ENCODE results near the gene GRK3. TPM values are rescaled to one million over a fixed set of nuclear protein-coding genes. Genes with fewer than 3 reads are reported as not detected.
"Not testable (repeated sequence)": the region's sequence is repeated elsewhere in the genome, so short reads cannot be mapped to it uniquely, and the experiment has no call there.

Gene GRK3
- total RNA-seq, 4 donors from 2014 or later, result 0.49 to 1.1 (median 0.81) TPM

DNA sequence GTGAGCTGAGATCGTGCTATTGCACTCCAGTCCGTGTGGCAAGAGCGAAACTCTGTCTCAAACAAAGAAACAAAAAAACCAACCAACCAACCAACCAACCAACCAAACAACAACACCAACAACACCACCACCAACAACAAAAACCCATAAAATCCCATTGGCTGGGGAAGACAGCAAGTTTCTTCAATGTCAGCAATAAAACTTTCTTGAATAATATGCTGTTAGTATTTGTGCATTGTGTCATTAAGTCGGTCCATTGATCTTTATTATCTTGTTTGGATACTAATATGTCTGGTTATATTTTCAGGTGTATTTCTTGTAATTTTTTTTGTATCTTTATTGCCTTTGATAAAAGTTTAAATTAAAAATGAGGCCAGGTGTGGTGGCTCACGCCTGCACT lies 9.4 kb downstream of the GRK3 start:
- H3K36me3 ChIP-seq, result no peaks in the 10 kb centered on the region
- in situ Hi-C loops (cut with MboI; ENCODE audit: low sequenced_read_pairs in 4 of 4) (loop anchor here in 1 of 4 donors (25.0 kb wide), 1 partner anchor 88 kb away; no protein-coding TSS in a partner anchor), intact Hi-C loops (cut with DNase I; ENCODE audit: low total_unique reads) (no loop called here)
- ATAC-seq (no peak), DNase-seq (no peak)
- peaks cover 0 to 6% (median 5%) of the 10 kb centered on the region in 3 donors for H3K27me3 ChIP-seq
- no peak overlapping the region for H3K4me3 ChIP-seq
- no peaks in the 10 kb centered on the region for H3K9me3 ChIP-seq
- H3K27ac ChIP-seq, result no peak overlapping the region
- no peak for TF ChIP-seq POLR2A (IDR thresholded peaks at IDR 0.05)
- TF ChIP-seq, protein P1, sequence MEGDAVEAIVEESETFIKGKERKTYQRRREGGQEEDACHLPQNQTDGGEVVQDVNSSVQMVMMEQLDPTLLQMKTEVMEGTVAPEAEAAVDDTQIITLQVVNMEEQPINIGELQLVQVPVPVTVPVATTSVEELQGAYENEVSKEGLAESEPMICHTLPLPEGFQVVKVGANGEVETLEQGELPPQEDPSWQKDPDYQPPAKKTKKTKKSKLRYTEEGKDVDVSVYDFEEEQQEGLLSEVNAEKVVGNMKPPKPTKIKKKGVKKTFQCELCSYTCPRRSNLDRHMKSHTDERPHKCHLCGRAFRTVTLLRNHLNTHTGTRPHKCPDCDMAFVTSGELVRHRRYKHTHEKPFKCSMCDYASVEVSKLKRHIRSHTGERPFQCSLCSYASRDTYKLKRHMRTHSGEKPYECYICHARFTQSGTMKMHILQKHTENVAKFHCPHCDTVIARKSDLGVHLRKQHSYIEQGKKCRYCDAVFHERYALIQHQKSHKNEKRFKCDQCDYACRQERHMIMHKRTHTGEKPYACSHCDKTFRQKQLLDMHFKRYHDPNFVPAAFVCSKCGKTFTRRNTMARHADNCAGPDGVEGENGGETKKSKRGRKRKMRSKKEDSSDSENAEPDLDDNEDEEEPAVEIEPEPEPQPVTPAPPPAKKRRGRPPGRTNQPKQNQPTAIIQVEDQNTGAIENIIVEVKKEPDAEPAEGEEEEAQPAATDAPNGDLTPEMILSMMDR (IDR thresholded peaks at IDR 0.05 in 4 of 5, conservative IDR thresholded peaks at IDR 0.05 in 1 of 5), result no peak
- no peaks in the 10 kb centered on the region for H3K4me1 ChIP-seq

DNA sequence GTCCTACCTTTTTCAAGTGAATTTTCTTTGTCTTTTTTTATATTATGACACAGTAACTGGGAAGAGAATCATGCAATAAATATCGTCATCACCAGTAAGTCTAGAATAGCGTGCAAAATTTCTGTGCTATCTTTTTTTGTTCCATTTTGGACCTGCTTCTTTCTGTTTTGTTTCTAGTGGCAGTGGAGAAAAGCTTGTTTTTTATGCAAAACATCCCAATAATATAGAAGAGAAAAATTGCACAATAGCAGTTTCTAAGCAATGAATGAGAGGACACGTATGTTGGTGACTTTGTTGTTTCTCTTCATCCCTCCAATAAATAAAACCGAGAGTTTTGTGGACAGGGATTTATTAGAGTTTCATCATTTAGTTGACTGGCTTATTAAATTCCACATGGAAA lies 10.3 kb downstream of the GRK3 start:
- Histone ChIP-seq H3K4me1 (no peaks in the 10 kb centered on the region), H3K27ac (no peak overlapping the region), H3K4me3 (no peak overlapping the region), H3K36me3 (no peaks in the 10 kb centered on the region), H3K27me3 (peaks cover 0 to 1% (median 0%) of the 10 kb centered on the region in 3 donors), H3K9me3 (no peaks in the 10 kb centered on the region)
- DNase-seq (no peak), ATAC-seq (no peak)
- intact Hi-C loops (cut with DNase I; ENCODE audit: low total_unique reads) (no loop called here), in situ Hi-C loops (cut with MboI; ENCODE audit: low sequenced_read_pairs in 4 of 4) (loop anchor here in 2 of 4 donors (25.0 kb wide), 2 partner anchors 88 to 287 kb away; no protein-coding TSS in a partner anchor)
- no peak for TF ChIP-seq POLR2A (IDR thresholded peaks at IDR 0.05)
- TF ChIP-seq, protein P1 (IDR thresholded peaks at IDR 0.05 in 4 of 5, conservative IDR thresholded peaks at IDR 0.05 in 1 of 5), result no peak

DNA sequence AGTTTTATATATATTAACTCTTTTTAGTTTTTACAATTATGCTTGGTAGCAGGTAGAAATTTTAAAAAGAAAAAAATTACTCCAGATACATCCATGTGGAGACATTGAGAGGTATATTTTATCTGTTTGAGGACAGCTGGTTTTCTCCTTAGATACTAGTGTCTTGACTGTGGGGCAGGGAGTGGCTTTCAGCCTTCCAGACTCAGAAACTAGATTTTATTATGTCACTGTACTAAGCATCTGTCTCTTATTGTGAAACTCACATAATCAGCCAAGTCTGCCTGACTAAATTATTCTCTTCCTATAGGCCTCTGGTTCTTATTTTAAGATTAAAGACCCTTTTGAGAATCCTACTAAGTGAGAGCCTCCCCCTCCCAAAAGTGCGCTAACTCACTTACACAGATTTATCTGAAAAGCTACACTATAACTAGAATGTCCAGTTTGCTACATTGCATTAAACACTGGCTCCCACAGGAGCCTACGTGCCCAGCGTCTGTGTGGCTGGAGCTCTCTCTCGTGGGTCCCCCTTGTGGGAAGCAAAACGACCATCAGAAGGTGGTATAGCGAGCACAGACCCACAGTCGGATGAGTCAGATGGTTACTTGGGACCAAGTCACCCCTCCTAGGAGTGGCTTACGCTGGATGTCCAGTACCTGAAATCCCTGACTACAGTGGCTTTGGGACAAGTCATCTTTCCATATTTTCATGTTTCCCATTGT lies 11.4 kb downstream of the GRK3 start:
- intact Hi-C loops (cut with DNase I; ENCODE audit: low total_unique reads); H3K27ac ChIP-seq; H3K27me3 ChIP-seq; H3K9me3 ChIP-seq; H3K36me3 ChIP-seq; H3K4me1 ChIP-seq; H3K4me3 ChIP-seq; ATAC-seq; DNase-seq: not testable (repeated sequence)
- in situ Hi-C loops (cut with MboI; ENCODE audit: low sequenced_read_pairs in 4 of 4), result loop anchor here in 1 of 4 donors (25.0 kb wide), 1 partner anchor 289 kb away; no protein-coding TSS in a partner anchor

DNA sequence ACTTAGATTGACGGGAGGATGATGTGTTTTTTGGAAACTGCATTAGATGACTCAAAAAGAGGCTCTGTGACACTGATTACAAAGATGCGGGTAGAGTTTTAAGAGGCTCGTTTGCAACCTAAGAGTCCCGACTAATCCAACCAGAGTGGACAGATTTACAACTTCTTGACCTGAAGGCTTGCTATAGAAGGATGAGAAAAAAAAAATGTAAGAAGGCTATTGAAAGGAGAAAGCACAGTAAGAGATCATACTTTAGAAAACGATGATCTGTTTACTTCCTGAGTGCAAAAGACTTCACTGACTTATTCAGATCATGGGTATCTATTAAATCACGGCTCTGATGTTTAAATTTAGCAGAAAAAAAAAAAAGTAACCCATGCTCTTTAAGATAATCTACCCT lies 17.0 kb downstream of the GRK3 start:
- ATAC-seq; H3K4me1 ChIP-seq; H3K4me3 ChIP-seq; H3K36me3 ChIP-seq; intact Hi-C loops (cut with DNase I; ENCODE audit: low total_unique reads); H3K27me3 ChIP-seq; H3K27ac ChIP-seq; H3K9me3 ChIP-seq; DNase-seq: not testable (repeated sequence)
- in situ Hi-C loops (cut with MboI; ENCODE audit: low sequenced_read_pairs in 4 of 4), result loop anchor here in 1 of 4 donors (25.0 kb wide), 1 partner anchor 294 kb away; no protein-coding TSS in a partner anchor

DNA sequence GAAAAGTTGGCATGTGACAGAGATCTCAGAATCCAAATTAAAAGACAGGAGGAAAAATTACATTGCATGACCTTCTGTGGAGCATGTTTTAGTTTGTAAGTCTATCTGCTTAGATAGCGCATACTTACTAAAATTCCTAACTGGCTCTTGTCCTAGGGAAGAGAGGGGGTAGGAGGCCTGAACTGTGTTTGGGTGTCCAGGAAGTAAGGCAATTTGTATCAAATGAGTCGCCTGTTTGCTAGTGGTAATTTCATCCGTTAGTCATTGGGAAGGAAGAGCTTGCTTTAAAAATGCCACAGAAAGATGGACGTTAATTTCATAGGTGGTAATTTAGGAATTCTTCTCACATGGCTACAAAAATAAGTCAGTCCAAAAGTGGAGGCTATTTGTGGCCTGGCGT lies 18.5 kb downstream of the GRK3 start:
- Histone ChIP-seq H3K27ac (no peak overlapping the region), H3K36me3 (no peaks in the 10 kb centered on the region), H3K4me1 (no peaks in the 10 kb centered on the region), H3K27me3 (no peaks in the 10 kb centered on the region), H3K4me3 (no peak overlapping the region), H3K9me3 (no peaks in the 10 kb centered on the region)
- intact Hi-C loops (cut with DNase I; ENCODE audit: low total_unique reads) (no loop called here), in situ Hi-C loops (cut with MboI; ENCODE audit: low sequenced_read_pairs in 4 of 4) (loop anchor here in 1 of 4 donors (25.0 kb wide), 1 partner anchor 296 kb away; no protein-coding TSS in a partner anchor)
- DNase-seq (no peak), ATAC-seq (no peak)
- TF ChIP-seq POLR2A (IDR thresholded peaks at IDR 0.05), result no peak
- TF ChIP-seq, protein P1 (IDR thresholded peaks at IDR 0.05 in 4 of 5, conservative IDR thresholded peaks at IDR 0.05 in 1 of 5), result no peak

DNA sequence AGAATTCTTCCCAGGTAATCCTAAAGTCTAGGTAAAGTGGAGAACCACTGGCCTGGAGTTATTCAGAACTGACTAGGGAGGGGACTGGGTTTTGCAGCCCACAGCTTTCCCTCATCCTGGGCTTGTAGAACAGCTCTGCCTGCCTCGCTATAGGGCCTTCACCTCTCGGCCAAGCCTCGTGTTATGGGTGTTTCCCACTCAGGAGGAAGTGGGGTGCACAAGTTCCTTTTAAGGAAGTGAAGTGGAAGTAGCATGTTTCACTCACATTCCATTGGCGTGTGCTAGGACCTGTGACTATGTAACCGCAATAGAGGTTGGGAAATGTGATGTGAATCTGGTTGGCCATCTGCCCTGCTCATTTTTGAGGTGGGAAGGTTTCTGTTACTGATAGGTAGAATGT lies 20.5 kb downstream of the GRK3 start:
- ATAC-seq; H3K4me3 ChIP-seq; DNase-seq; H3K27me3 ChIP-seq; H3K9me3 ChIP-seq; H3K27ac ChIP-seq; H3K4me1 ChIP-seq; intact Hi-C loops (cut with DNase I; ENCODE audit: low total_unique reads); H3K36me3 ChIP-seq: not testable (repeated sequence)
- in situ Hi-C loops (cut with MboI; ENCODE audit: low sequenced_read_pairs in 4 of 4), result loop anchor here in 1 of 4 donors (25.0 kb wide), 1 partner anchor 298 kb away; no protein-coding TSS in a partner anchor

DNA sequence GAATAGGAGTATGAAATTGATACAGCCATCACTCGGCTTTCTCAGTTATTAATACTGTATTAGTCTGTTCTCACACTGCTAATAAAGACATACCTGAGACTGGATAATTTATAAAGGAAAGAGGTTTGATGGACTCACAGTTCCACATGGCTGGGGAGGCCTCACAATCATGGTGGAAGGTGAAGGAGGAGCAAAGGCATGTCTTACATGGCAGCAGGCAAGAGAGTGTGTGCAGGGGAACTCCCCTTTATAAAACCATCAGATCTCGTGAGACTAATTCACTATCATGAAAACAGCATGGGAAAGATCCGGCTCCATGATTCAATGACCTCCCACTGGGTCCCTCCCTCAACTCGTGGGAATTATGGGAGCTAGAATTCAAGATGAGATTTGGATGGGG lies 25.2 kb downstream of the GRK3 start:
- H3K4me1 ChIP-seq; ATAC-seq; H3K36me3 ChIP-seq; H3K27me3 ChIP-seq; intact Hi-C loops (cut with DNase I; ENCODE audit: low total_unique reads); DNase-seq; H3K4me3 ChIP-seq; H3K27ac ChIP-seq; H3K9me3 ChIP-seq: not testable (repeated sequence)
- in situ Hi-C loops (cut with MboI; ENCODE audit: low sequenced_read_pairs in 4 of 4), result loop anchor here in 2 of 4 donors (5.0 to 25.0 kb wide), 2 partner anchors 292 to 302 kb away; no protein-coding TSS in a partner anchor

DNA sequence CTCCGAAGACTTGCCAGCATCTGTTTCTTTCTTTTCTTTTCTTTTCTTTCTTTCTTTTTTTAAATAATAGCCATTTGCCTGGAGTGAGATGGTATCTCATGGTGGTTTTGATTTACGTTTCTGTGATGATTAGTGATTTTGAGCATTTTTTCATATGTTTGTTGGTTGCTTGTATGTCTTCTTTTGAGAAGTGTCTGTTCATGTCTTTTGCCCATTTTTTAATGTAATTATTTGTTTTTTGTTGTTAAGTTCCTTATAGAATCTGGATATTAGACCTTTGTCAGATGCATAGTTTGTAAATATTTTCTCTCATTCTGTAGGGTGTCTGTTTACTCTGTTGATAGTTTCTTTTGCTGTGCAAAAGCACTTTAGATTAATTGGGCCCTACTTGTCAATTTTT lies 28.8 kb downstream of the GRK3 start:
- H3K4me3 ChIP-seq; ATAC-seq; H3K36me3 ChIP-seq; H3K27ac ChIP-seq; H3K9me3 ChIP-seq; DNase-seq; intact Hi-C loops (cut with DNase I; ENCODE audit: low total_unique reads); H3K27me3 ChIP-seq; H3K4me1 ChIP-seq: not testable (repeated sequence)
- in situ Hi-C loops (cut with MboI; ENCODE audit: low sequenced_read_pairs in 4 of 4), result loop anchor here in 2 of 4 donors (5.0 to 25.0 kb wide), 2 partner anchors 296 to 306 kb away; no protein-coding TSS in a partner anchor

All from gastrocnemius medialis (tissue), 4 donors.